HepG2 (cell line): Measurements from ENCODE around the gene CECR2.

Experiments
- ARNTL ChIP-seq: sonication (generic); formaldehyde crosslinking; IDR thresholded peaks from 2 replicates; pipeline ENCODE4 v1.4.0; 2020; ENCODE audit warnings: mild to moderate bottlenecking, missing genetic modification reagents
- DR1 ChIP-seq: sonication (generic); formaldehyde crosslinking; IDR thresholded peaks from 2 replicates; pipeline ENCODE4 v1.8.0; 2021; ENCODE audit warnings: mild to moderate bottlenecking, missing genetic modification reagents, inconsistent platforms
- FOXM1 ChIP-seq: sonication (generic); formaldehyde crosslinking; IDR thresholded peaks from 2 replicates; pipeline ENCODE4 v1.5.0; 2020; ENCODE audit warnings: missing genetic modification reagents
- SIN3B ChIP-seq: fragments of 150-350 bp; IDR thresholded peaks from 2 replicates; pipeline ENCODE4 v1.6.1; 2014; ENCODE audit warnings: low read length
- SP1 ChIP-seq, 2 experiments: fragments of 450-650 bp in 1 of 2; sonication (generic) in 1 of 2; formaldehyde crosslinking in 1 of 2; IDR thresholded peaks; 2 replicates each; pipeline versions ENCODE4 v1.4.0 to v1.6.1; 2016 to 2020; ENCODE audit warnings: missing genetic modification reagents in 1 of 2
- ZNF331 ChIP-seq: sonication (generic); formaldehyde crosslinking; IDR thresholded peaks from 2 replicates; pipeline ENCODE4 v1.4.0; 2020; ENCODE audit warnings: missing genetic modification reagents
- ZNF775 ChIP-seq: sonication (generic); formaldehyde crosslinking; IDR thresholded peaks from 2 replicates; pipeline ENCODE4 v1.4.0; 2020; ENCODE audit warnings: missing genetic modification reagents, mild to moderate bottlenecking, moderate library complexity, borderline replicate concordance
- TF ChIP-seq, protein P1 (sequence below): sonication (generic); formaldehyde crosslinking; IDR thresholded peaks from 2 replicates; pipeline ENCODE4 v1.4.0; 2020; ENCODE audit warnings: mild to moderate bottlenecking, missing genetic modification reagents
- TF ChIP-seq, protein P2 (sequence below): conservative IDR thresholded peaks from 2 replicates; pipeline ENCODE4 v1.6.1; 2018; ENCODE audit warnings: missing genetic modification reagents
- TF ChIP-seq, protein P3 (sequence below): sonication (generic); formaldehyde crosslinking; IDR thresholded peaks from 2 replicates; pipeline ENCODE4 v1.5.0; 2020; ENCODE audit warnings: mild to moderate bottlenecking, missing genetic modification reagents, moderate library complexity
- TF ChIP-seq, protein P4 (sequence below): sonication (generic); formaldehyde crosslinking; IDR thresholded peaks from 2 replicates; pipeline ENCODE4 v1.8.0; 2022; ENCODE audit warnings: missing genetic modification reagents, low read depth, mild to moderate bottlenecking, borderline replicate concordance
- TF ChIP-seq, protein P5 (sequence below): sonication (generic); formaldehyde crosslinking; IDR thresholded peaks from 2 replicates; pipeline ENCODE4 v1.4.0; 2020; ENCODE audit warnings: missing genetic modification reagents

DNA sequence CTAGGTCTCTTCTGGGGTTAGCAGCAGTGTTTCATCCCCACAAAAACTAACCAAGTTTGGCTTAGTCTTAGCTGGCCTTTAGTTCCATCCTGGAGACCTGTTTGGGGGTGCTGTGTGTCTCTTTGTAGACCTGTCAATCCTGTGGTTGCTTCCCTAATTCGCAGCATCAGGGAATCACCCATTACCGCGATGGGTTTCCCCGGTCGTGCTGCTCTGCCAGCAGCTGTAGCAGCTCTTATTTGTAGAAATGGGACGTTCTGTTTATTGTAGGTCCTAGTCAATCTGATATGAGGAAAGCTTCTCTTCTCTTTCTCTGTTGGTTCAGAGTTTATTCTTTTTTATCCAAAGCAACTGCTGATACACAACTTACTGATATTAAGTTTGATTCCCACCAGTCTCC is 91.6 kb downstream of the CECR2 start:
- TF ChIP-seq, protein P1, sequence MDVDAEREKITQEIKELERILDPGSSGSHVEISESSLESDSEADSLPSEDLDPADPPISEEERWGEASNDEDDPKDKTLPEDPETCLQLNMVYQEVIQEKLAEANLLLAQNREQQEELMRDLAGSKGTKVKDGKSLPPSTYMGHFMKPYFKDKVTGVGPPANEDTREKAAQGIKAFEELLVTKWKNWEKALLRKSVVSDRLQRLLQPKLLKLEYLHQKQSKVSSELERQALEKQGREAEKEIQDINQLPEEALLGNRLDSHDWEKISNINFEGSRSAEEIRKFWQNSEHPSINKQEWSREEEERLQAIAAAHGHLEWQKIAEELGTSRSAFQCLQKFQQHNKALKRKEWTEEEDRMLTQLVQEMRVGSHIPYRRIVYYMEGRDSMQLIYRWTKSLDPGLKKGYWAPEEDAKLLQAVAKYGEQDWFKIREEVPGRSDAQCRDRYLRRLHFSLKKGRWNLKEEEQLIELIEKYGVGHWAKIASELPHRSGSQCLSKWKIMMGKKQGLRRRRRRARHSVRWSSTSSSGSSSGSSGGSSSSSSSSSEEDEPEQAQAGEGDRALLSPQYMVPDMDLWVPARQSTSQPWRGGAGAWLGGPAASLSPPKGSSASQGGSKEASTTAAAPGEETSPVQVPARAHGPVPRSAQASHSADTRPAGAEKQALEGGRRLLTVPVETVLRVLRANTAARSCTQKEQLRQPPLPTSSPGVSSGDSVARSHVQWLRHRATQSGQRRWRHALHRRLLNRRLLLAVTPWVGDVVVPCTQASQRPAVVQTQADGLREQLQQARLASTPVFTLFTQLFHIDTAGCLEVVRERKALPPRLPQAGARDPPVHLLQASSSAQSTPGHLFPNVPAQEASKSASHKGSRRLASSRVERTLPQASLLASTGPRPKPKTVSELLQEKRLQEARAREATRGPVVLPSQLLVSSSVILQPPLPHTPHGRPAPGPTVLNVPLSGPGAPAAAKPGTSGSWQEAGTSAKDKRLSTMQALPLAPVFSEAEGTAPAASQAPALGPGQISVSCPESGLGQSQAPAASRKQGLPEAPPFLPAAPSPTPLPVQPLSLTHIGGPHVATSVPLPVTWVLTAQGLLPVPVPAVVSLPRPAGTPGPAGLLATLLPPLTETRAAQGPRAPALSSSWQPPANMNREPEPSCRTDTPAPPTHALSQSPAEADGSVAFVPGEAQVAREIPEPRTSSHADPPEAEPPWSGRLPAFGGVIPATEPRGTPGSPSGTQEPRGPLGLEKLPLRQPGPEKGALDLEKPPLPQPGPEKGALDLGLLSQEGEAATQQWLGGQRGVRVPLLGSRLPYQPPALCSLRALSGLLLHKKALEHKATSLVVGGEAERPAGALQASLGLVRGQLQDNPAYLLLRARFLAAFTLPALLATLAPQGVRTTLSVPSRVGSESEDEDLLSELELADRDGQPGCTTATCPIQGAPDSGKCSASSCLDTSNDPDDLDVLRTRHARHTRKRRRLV (CRISPR knock-in tag), result no peak
- TF ChIP-seq, protein P2, sequence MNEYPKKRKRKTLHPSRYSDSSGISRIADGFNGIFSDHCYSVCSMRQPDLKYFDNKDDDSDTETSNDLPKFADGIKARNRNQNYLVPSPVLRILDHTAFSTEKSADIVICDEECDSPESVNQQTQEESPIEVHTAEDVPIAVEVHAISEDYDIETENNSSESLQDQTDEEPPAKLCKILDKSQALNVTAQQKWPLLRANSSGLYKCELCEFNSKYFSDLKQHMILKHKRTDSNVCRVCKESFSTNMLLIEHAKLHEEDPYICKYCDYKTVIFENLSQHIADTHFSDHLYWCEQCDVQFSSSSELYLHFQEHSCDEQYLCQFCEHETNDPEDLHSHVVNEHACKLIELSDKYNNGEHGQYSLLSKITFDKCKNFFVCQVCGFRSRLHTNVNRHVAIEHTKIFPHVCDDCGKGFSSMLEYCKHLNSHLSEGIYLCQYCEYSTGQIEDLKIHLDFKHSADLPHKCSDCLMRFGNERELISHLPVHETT (CRISPR knock-in tag), result no peak
- TF ChIP-seq FOXM1 (CRISPR knock-in tag), result no peak
- TF ChIP-seq, protein P3, sequence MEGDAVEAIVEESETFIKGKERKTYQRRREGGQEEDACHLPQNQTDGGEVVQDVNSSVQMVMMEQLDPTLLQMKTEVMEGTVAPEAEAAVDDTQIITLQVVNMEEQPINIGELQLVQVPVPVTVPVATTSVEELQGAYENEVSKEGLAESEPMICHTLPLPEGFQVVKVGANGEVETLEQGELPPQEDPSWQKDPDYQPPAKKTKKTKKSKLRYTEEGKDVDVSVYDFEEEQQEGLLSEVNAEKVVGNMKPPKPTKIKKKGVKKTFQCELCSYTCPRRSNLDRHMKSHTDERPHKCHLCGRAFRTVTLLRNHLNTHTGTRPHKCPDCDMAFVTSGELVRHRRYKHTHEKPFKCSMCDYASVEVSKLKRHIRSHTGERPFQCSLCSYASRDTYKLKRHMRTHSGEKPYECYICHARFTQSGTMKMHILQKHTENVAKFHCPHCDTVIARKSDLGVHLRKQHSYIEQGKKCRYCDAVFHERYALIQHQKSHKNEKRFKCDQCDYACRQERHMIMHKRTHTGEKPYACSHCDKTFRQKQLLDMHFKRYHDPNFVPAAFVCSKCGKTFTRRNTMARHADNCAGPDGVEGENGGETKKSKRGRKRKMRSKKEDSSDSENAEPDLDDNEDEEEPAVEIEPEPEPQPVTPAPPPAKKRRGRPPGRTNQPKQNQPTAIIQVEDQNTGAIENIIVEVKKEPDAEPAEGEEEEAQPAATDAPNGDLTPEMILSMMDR (CRISPR knock-in tag), result no peak
- no peak for TF ChIP-seq DR1 (CRISPR knock-in tag)
- TF ChIP-seq SIN3B, result no peak
- TF ChIP-seq ZNF331 (CRISPR knock-in tag), result no peak
- TF ChIP-seq, protein P4, sequence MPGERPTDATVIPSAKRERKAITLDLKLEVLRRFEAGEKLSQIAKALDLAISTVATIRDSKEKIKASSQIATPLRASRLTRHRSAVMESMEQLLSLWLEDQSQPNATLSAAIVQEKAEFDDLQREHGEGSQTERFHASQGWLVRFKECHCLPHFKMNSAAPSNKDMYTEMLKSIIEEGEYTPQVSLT (CRISPR knock-in tag), result no peak
- TF ChIP-seq, protein P5, sequence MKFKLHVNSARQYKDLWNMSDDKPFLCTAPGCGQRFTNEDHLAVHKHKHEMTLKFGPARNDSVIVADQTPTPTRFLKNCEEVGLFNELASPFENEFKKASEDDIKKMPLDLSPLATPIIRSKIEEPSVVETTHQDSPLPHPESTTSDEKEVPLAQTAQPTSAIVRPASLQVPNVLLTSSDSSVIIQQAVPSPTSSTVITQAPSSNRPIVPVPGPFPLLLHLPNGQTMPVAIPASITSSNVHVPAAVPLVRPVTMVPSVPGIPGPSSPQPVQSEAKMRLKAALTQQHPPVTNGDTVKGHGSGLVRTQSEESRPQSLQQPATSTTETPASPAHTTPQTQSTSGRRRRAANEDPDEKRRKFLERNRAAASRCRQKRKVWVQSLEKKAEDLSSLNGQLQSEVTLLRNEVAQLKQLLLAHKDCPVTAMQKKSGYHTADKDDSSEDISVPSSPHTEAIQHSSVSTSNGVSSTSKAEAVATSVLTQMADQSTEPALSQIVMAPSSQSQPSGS, result no peak
- no peak for TF ChIP-seq ZNF775
- no peak for TF ChIP-seq ARNTL (CRISPR knock-in tag)
- no peak for TF ChIP-seq SP1 (IDR thresholded peaks at IDR 0.05)
- TF ChIP-seq SP1 (CRISPR knock-in tag; IDR thresholded peaks at IDR 0.05), result no peak
